Hepatocyte (in vitro differentiated cells): Measurements from ENCODE around the gene SHC3.

Source experiments
- CTCF ChIP-seq: fragments of 200-600 bp; sonication (generic); IDR thresholded peaks from 2 replicates; pipeline ENCODE4 v1.5.1; 2016; ENCODE audit warnings: antibody characterized with exemption, mild to moderate bottlenecking; ENCODE audit not compliant: poor library complexity
- EZH2 ChIP-seq: fragments of 200-600 bp; sonication (generic); IDR thresholded peaks from 2 replicates; pipeline ENCODE4 v1.6.1; 2016; ENCODE audit warnings: antibody characterized with exemption, mild to moderate bottlenecking, borderline replicate concordance

GRCh38 chr9:89096807-89097206 lies 81.8 kb downstream of the SHC3 start:
- TF ChIP-seq EZH2, result no peak
- TF ChIP-seq CTCF, result peak; percentile 4
